Prostate gland (tissue), 2 donors: ENCODE measurements around the gene ATP6V1C2. TPM values are rescaled to one million over a fixed set of nuclear protein-coding genes. Genes with fewer than 3 reads are reported as not detected.
A peak's percentile ranks its signal among the peaks of the same experiment; 100 is the strongest.

Experiments
- DNase-seq: peaks from one replicate; pipeline ENCODE4 v3.0.0-alpha.2; 2019; ENCODE audit warnings: low spot score
- H3K27ac ChIP-seq, 2 donors: fragments of 200-600 bp; sonication (generic); 2 replicates each; pipeline ENCODE4 v1.5.1; 2017 to 2019
- H3K27me3 ChIP-seq: fragments of 200-600 bp; sonication (generic); replicated peaks from 2 replicates; pipeline ENCODE4 v1.5.1; 2019; ENCODE audit not compliant: insufficient read depth
- H3K36me3 ChIP-seq, 2 donors: fragments of 200-600 bp; sonication (generic); 1 replicate in 1 of 2; 2 replicates in 1 of 2; pipeline versions ENCODE4 v1.5.1 to v1.8.1; 2017 to 2019
- H3K4me1 ChIP-seq: fragments of 200-600 bp; sonication (generic); replicated peaks from 2 replicates; pipeline ENCODE4 v1.5.1; 2019
- H3K4me3 ChIP-seq, 2 donors: fragments of 200-600 bp; sonication (generic); 2 replicates each; pipeline ENCODE4 v1.5.1; 2017 to 2019
- H3K9me3 ChIP-seq: fragments of 200-600 bp; sonication (generic); 2 replicates; pipeline ENCODE4 v1.5.1; 2017
- POLR2A ChIP-seq: fragments of 450-650 bp; IDR thresholded peaks from one replicate; pipeline ENCODE4 v1.6.1; 2016; ENCODE audit warnings: antibody characterized with exemption, mild to moderate bottlenecking
- POLR2AphosphoS5 ChIP-seq: sonication (generic); formaldehyde crosslinking; IDR thresholded peaks from one replicate; pipeline ENCODE4 v1.6.1; 2017; ENCODE audit warnings: antibody characterized with exemption
- WGBS: methylation state at CpG from one replicate; pipeline ENCODE4 v1.1.5; 2018; 5-methylcytosine and 5-hydroxymethylcytosine counted together
- intact Hi-C: fragments of 100-400 bp; cut with DNase I; formaldehyde crosslinking; loops from one replicate; pipeline ENCODE4 v1.14.2; 2022
- total RNA-seq, 2 donors: library from RNA; depleted of rRNA; stranded (reverse); fragments of >200 nt; gene quantifications; one replicate each; pipeline ENCODE4 v1.1.0, GENCODE V29; 2016
- TF ChIP-seq, protein P1 (sequence below), 4 experiments: fragments of 200-600 bp in 2 of 4; fragments of 450-650 bp in 2 of 4; sonication (generic) in 2 of 4; IDR thresholded peaks; 1 replicate in 3 of 4; 2 replicates in 1 of 4; pipeline ENCODE4 v1.5.1; 2016 to 2019; ENCODE audit warnings: antibody characterized with exemption in 4 of 4, mild to moderate bottlenecking in 2 of 4, moderate library complexity in 2 of 4

The ATP6V1C2 gene
- total RNA-seq, 2 donors from 2014 or later = 0.41 to 4.0 TPM

DNA sequence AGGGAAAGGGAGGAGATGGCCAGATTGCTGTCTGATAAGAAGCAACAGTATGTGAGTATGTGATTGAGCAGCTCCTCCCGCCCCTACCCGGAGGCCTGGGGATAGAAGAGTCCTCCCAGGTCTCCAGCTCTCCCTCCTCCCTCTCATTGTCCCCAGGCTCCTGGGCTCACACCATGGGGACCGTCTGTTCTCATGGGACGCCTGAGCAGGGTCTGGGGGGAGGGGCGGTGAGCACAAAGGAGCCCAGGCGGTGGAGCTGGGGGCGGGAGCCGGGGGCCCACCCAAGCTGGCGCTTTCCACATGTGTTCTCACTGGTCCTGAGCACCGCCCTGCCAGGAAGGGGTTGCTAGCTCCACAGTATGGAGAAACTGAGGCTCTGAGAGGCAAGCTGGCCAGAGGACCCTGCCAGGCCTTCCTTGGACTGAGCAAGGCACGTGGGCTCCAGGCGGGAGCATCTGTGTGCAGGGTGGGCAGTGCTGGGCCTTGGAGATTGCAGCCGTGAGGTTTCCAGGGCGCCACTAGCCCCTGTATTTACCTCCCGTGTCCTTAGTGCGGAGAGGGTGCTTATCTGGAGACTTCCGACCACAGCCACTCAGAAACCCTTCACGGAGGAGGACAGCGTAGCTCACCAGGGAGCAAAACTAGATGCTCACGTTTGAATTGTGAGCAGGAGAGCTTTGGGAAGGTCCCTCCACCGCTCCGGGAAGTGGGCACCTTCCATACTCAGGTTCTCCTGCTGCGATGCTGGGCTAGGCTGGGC lies 53.8 kb downstream of the ATP6V1C2 start:
- no peaks in the 10 kb centered on the region for H3K36me3 ChIP-seq
- H3K27ac ChIP-seq = peak overlapping the region in 1 of 2 donors; percentile 40
- no peak overlapping the region for H3K4me3 ChIP-seq
- intact Hi-C loops = no loop called here
- 68% methylated on average over 23 of the region's 23 CpGs for WGBS
- peaks cover 3% of the 10 kb centered on the region for H3K4me1 ChIP-seq
- no peaks in the 10 kb centered on the region for H3K27me3 ChIP-seq
- DNase-seq = no peak
- H3K9me3 ChIP-seq = no peaks in the 10 kb centered on the region
- TF ChIP-seq POLR2AphosphoS5 = no peak
- TF ChIP-seq POLR2A = no peak

DNA sequence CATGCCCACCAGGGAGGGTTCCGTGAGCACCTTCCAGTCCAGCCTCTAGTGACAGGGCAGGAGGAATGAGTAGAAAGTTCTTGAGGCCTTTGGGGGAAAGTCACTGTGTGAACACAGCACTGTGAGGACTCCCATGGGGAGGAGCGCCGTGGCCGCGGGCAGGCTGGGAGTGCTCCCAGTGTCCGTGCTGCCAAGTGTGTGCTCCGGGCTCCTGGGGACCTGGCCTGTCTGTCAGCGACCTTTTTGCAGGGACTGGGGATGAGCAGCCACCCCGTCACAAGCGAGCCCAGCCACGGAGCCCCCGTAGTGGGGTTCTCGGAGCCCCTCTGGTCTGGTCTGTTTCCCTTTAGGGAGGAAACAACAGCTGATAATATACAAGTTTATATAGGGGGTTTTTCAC lies 54.4 kb downstream of the ATP6V1C2 start:
- H3K9me3 ChIP-seq = no peaks in the 10 kb centered on the region
- no peaks in the 10 kb centered on the region for H3K27me3 ChIP-seq
- no peak for TF ChIP-seq POLR2AphosphoS5
- no peak for TF ChIP-seq POLR2A
- TF ChIP-seq, protein P1, sequence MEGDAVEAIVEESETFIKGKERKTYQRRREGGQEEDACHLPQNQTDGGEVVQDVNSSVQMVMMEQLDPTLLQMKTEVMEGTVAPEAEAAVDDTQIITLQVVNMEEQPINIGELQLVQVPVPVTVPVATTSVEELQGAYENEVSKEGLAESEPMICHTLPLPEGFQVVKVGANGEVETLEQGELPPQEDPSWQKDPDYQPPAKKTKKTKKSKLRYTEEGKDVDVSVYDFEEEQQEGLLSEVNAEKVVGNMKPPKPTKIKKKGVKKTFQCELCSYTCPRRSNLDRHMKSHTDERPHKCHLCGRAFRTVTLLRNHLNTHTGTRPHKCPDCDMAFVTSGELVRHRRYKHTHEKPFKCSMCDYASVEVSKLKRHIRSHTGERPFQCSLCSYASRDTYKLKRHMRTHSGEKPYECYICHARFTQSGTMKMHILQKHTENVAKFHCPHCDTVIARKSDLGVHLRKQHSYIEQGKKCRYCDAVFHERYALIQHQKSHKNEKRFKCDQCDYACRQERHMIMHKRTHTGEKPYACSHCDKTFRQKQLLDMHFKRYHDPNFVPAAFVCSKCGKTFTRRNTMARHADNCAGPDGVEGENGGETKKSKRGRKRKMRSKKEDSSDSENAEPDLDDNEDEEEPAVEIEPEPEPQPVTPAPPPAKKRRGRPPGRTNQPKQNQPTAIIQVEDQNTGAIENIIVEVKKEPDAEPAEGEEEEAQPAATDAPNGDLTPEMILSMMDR (IDR thresholded peaks at IDR 0.05) = no peak
- no peaks in the 10 kb centered on the region for H3K36me3 ChIP-seq
- no peak for DNase-seq
- no peak overlapping the region for H3K27ac ChIP-seq
- no peak overlapping the region for H3K4me3 ChIP-seq
- peaks cover 3% of the 10 kb centered on the region for H3K4me1 ChIP-seq
- 94% methylated on average over 13 of the region's 13 CpGs for WGBS
- intact Hi-C loops = no loop called here

DNA sequence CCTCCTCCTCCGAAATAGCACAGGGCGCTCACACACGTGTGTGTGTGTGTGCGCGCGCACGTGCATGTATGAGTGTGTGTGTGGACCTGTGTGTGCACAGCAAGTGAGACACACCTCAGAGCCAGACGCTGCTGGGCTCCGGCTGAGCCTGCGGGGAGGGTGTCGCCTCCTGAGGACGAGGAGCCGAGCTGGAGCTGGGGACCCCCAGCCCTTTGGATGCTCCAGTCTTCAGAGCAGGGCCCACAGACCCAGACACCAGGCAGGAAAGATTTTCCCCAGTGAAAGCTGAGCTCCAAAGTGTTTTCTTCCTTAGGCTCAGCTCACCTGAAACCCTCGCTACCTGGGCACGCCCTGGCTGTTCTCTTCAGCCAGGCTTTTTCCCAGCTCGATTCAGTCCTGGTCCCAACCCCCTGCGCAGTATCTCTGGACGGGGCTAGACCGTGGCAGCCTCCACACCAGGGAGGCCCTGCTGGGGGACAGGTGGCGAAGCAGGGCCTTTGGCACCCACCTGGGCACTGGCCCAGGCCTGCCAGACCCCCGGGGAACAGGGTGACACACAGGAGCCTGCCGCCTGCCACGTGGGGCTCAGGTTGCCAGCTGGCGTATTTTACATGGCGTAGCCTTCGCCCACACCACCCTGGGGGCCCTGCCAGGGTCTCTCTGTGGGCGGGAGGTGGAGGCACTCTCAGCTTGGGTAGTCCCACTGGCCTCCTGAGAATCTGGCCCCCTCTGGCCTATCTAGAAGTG lies 55.0 kb downstream of the ATP6V1C2 start:
- Histone ChIP-seq H3K4me3 (no peak overlapping the region), H3K27me3 (no peaks in the 10 kb centered on the region), H3K4me1 (peaks cover 3% of the 10 kb centered on the region), H3K9me3 (no peaks in the 10 kb centered on the region), H3K27ac (no peak overlapping the region), H3K36me3 (no peaks in the 10 kb centered on the region)
- DNase-seq = no peak
- TF ChIP-seq POLR2AphosphoS5 (no peak), POLR2A (no peak)
- TF ChIP-seq, protein P1 (IDR thresholded peaks at IDR 0.05) = no peak
- intact Hi-C loops = no loop called here
- WGBS = 77% methylated on average over 27 of the region's 27 CpGs

DNA sequence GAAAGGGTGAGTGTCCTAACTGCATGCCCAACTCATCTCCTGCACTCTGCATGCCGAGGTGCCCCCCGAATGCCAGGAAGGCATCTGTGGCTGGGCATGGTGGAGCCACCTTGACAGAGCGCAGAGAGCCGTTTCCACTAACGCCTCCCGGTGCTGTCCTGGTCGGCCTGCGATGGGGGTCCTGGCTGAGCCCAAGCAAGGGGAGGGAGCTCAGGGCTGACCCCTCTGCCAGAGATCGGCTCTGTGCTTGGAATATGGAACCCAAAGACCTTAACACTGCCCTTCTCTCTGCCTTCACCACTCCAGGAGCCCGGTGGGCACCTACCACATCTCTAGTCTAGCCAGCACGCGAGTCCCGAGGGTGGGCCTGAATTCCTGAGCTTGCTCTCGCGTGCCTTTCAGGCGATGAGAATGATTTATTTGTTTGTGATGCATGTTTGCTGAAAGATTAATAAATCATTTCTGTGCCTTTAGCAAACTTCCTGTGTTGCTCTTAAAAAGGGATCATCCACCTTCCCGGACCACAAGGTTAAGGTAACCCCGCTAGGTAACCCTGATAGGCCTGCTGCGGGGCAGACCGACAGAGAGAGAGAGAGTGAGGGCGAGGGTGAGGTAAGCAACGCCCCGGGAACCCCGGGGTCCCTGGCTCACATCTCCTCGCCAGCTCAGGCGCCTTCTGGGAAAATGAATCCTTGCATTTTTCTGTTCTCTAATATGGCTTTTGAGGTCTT lies 55.8 kb downstream of the ATP6V1C2 start:
- 76% methylated on average over 24 of the region's 26 CpGs for WGBS
- no peaks in the 10 kb centered on the region for H3K27me3 ChIP-seq
- no peaks in the 10 kb centered on the region for H3K36me3 ChIP-seq
- H3K27ac ChIP-seq = no peak overlapping the region
- no peak overlapping the region for H3K4me3 ChIP-seq
- TF ChIP-seq POLR2A (no peak), POLR2AphosphoS5 (no peak)
- TF ChIP-seq, protein P1 (IDR thresholded peaks at IDR 0.05) = no peak
- no peak for DNase-seq
- intact Hi-C loops = no loop called here
- no peaks in the 10 kb centered on the region for H3K9me3 ChIP-seq
- H3K4me1 ChIP-seq = peaks cover 3% of the 10 kb centered on the region
